IPS-NIHi11 (cell line): ENCODE measurements around the gene DND1.
"Not testable (repeated sequence)": the region's sequence is repeated elsewhere in the genome, so short reads cannot be mapped to it uniquely, and the experiment has no call there.

Source experiments
- DNase-seq: peaks from one replicate; pipeline ENCODE4 v3.0.0; 2012; ENCODE audit warnings: mixed read lengths, low spot score

Gene DND1

DNA sequence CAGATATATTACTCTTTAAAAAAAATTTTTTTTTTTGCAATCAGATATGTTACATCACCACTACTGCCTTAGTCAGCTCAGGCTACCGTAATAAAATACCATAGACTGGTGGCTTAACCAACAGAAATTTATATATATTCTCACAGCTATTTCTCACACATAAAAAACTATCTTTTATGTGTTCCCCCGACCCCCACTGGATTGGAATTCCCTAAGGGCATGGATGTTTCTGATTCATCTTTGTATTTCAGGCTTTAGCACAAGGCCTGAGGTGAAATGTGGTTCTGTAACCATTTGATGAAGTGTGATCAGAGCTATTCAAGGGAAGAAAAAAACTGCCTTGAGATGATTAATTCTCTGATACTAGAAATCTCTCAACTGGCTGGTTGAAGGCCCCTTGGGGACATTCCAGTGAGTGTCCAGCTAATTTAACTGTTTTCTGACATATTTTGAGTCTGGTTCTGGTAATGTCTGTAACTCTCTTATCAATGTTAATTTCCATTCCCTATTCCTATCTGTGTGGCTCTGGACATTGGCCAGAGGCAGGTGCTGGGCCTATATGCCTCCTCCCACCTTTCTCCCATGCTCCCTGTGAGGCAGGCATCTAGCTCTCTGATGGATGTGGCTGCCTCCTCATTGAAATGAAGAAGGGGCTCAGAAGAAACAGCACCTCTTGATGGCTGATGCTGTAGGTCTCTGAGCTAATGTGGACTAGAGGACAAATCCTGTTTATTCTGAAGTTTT is 42.9 kb downstream of the DND1 start:
- no peak for DNase-seq

DNA sequence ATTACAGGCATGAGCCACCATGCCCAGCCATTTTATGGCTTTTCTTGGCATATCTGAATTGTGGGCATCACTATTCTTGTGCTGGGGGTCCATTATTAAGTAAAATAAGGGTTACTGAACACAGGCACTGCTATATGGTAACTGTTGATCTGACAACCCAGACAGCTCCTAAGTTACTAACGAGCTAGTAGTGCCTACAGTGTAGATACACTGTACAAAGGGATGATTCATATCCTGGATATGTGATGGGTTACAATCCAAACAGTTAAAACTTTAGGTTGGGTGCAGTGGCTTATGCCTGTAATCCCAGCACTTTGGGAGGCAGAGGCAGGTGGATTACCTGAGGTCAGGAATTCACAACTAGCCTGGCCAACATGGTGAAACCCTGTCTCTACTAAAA is 44.7 kb downstream of the DND1 start:
- DNase-seq: no peak

DNA sequence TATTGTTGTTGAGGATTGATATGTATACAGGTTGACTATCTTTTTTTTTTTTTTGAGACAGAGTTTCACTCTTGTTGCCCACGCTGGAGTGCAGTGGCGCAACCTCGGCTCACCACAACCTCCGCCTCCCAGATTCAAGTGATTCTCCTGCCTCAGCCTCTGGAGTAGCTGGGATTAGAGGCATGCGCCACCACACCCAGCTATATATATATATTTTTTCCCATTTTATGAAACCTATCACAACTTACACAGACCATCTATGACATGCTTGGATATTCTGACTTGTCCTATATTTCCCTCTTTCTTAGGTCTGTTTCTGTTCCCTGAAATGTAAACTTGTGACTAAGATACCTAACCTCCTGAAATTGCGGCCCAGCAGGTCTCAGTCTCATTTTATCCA is 45.4 kb downstream of the DND1 start:
- DNase-seq: no peak

DNA sequence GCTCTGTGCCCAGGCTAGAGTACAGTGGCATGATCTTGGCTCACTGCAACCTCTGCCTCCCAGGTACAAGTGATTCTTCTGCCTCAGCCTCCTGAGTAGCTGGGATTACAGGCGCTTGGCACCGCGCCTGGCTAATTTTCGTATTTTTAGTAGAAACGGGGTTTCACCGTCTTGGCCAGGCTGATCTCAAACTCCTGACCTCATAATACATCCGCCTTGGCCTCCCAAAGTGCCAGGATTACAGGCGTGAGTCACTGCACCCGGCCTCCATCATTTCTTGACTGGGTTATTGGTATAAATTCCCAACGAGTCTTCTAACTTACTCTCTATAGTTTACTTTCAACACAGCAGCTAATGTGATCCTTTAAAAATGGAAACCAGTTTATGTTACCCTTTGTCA is 48.5 kb downstream of the DND1 start:
- DNase-seq: not testable (repeated sequence)

DNA sequence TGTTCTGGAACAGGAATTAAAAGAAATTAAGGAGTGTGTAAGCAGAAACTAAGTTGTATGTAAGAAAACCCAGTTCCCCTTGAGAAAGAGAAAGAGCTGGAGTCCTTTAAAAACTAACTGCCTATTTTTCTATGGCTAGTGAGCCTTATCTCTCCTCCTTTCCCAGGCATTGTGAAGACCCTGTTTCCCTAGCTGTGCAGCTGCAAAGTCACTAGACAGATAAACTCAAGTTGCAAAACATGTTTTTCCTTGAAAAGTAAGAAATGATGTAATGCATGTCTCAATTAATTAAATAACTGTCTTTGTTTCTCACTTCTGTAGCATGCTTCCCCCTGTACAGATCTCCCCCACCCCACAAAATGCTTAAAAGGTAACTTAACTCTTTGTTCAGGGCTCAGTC is 50.3 kb downstream of the DND1 start:
- DNase-seq: not testable (repeated sequence)

DNA sequence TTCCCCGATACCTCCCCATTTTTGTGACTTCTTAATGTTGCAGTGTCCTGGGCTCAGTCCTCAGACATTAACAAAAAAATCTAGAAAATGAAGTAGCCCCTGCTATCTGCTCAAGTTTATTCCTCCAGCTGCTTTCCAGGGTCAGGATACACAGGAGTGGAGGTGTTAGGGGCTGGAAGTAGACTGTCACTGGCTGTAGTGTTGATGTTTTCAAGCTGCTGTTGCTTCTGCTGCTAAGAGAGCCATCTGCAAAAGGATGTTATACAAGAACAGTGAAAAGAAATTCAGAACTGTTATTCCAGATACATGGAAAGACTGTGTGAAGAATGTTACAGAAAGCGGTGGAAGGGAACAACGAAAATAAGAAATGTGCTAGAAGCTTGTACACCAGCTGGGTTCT is 51.1 kb downstream of the DND1 start:
- DNase-seq: no peak
